Panc1 (cell line): Measurements from ENCODE around the gene TIMM22.

Experiments
- CTCF ChIP-seq: fragments of 450-650 bp; IDR thresholded peaks from 2 replicates; pipeline ENCODE4 v1.5.1; 2017; ENCODE audit warnings: mild to moderate bottlenecking
- POLR2AphosphoS5 ChIP-seq: IDR thresholded peaks from 2 replicates; pipeline ENCODE4 v1.6.1; 2012; ENCODE audit warnings: mild to moderate bottlenecking, low read depth, low read length, moderate library complexity

GRCh38 chr17:1021147-1021546 is 24.2 kb downstream of the TIMM22 start:
- no peak for TF ChIP-seq CTCF
- no peak for TF ChIP-seq POLR2AphosphoS5
